ENCODE results near the gene HHAT.

GRCh38 chr1:210437781-210438180, 109.1 kb downstream of the HHAT start:
- no peak for TF ChIP-seq CTCF (IDR thresholded peaks at IDR 0.05)
- TF ChIP-seq EP300 (IDR thresholded peaks at IDR 0.05) = no peak
- TF ChIP-seq POLR2A (IDR thresholded peaks at IDR 0.05) = no peak
